ENCODE data around the gene STUB1. TPM values are rescaled to one million over a fixed set of nuclear protein-coding genes. Genes with fewer than 3 reads are reported as not detected.
A peak's percentile ranks its signal among the peaks of the same experiment; 100 is the strongest.

The STUB1 gene
- total RNA-seq (2014; rRNA removed; shearing (Covaris generic)), result 69.3 and 83.1 TPM in 2 replicates
- 317 and 385 TPM in 2 replicates for polyA plus RNA-seq (2014; cell fraction: nucleus; rRNA removed)

GRCh38 chr16:679814-680624 lies at the start of gene STUB1:
Gene STUB1 (plus strand): TSS chr16:680410. CDS start chr16:680526, 116 bp downstream.
- DNase-seq (ENCODE audit: extremely low read depth, low read depth), result peak; percentile 86

- no peak for DNase-seq (ENCODE audit: extremely low read depth, low read depth)
Observed at GRCh38 chr16:630815-631405, 49.3 kb upstream of the STUB1 start, which contains the start of gene WFIKKN1. Gene WFIKKN1 (plus strand): TSS chr16:630985. CDS start chr16:631254, 269 bp downstream.

- DNase-seq (ENCODE audit: extremely low read depth, low read depth), result no peak
Observed at GRCh38 chr16:631808-632358, 48.3 kb upstream of the STUB1 start.

DNA sequence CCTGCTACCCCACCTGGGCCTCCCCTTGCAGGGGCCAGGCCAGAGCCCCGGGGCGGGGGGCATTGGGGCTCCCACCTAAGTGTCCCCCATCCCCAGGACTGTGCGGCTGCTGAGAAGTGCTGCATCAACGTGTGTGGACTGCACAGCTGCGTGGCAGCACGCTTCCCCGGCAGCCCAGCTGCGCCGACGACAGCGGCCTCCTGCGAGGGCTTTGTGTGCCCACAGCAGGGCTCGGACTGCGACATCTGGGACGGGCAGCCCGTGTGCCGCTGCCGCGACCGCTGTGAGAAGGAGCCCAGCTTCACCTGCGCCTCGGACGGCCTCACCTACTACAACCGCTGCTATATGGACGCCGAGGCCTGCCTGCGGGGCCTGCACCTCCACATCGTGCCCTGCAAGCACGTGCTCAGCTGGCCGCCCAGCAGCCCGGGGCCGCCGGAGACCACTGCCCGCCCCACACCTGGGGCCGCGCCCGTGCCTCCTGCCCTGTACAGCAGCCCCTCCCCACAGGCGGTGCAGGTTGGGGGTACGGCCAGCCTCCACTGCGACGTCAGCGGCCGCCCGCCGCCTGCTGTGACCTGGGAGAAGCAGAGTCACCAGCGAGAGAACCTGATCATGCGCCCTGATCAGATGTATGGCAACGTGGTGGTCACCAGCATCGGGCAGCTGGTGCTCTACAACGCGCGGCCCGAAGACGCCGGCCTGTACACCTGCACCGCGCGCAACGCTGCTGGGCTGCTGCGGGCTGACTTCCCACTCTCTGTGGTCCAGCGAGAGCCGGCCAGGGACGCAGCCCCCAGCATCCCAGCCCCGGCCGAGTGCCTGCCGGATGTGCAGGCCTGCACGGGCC lies 47.5 kb upstream of the STUB1 start:
- DNase-seq (ENCODE audit: extremely low read depth, low read depth), result no peak

DNA sequence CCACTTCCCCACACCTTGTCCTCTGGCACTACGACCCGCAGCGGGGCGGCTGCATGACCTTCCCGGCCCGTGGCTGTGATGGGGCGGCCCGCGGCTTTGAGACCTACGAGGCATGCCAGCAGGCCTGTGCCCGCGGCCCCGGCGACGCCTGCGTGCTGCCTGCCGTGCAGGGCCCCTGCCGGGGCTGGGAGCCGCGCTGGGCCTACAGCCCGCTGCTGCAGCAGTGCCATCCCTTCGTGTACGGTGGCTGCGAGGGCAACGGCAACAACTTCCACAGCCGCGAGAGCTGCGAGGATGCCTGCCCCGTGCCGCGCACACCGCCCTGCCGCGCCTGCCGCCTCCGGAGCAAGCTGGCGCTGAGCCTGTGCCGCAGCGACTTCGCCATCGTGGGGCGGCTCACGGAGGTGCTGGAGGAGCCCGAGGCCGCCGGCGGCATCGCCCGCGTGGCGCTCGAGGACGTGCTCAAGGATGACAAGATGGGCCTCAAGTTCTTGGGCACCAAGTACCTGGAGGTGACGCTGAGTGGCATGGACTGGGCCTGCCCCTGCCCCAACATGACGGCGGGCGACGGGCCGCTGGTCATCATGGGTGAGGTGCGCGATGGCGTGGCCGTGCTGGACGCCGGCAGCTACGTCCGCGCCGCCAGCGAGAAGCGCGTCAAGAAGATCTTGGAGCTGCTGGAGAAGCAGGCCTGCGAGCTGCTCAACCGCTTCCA lies 46.7 kb upstream of the STUB1 start:
- DNase-seq (ENCODE audit: extremely low read depth, low read depth), result no peak

DNA sequence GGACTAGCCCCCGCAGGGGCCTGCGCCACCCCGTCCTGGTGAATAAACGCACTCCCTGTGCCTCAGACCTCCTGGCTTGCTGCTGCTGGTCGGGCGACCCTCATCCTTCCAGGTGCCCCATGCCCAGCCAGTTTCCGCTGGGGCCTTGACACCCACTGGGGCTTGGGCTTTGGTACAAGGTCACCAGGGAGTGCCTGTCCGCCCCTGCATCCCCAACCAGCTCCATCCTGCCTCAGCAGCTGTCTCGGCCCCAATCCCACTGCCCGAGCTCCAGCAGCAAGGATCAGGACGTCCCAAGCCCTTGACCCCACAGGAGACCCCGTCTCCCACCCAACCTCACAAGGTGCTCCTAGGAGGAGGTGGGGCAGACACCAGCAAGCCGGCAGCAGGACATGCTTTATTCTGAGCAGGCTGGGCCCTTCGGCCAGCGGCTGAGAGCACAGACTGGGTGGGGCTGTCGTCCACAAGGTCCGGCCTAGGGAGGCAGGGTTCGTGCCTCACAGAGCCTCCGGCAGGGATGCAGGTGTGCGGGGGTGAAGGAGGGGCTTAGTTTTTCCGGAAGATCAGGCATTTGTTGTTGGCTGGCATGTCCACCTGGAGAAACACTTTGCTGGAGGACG lies 46.0 kb upstream of the STUB1 start:
- no peak for DNase-seq (ENCODE audit: extremely low read depth, low read depth)

- DNase-seq (ENCODE audit: extremely low read depth, low read depth), result no peak
Observed at GRCh38 chr16:634996-635395, 45.2 kb upstream of the STUB1 start.

DNA sequence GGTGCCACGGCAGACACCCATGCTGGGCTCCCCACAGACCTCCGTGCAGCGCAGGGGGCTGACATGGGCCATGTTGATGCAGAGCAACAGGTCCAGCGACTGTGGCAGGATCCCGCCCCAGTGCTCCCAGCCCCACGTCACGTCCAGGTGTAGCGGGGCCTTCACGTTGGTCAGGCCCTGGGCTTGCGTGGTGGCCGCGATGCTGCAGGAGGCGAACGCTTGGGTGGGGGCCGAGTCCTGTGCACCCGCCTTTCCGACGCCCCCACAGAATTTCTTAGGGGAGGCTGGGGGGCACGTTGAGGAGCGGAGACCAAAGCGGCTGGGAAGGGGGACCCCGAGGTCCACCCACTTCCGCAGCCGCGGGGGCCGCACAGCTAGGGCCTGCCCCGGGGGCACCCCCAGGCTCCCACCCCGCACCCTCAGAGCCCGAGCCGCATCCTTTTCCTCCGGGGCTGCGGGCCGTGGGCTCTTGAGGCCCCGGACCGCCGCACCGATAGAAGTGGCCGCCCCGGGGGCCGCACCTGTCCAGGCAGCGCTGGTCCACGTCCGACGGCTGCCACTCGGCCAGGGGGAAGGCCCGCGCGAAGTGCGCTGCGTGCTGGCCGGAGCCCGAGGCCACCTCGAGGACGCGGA lies 44.5 kb upstream of the STUB1 start:
- no peak for DNase-seq (ENCODE audit: extremely low read depth, low read depth)

- peak; percentile 94 for DNase-seq (ENCODE audit: extremely low read depth, low read depth)
Observed at GRCh38 chr16:636206-637080, 43.8 kb upstream of the STUB1 start, which contains the start of gene METTL26. Gene METTL26 (minus strand): TSS chr16:636305. CDS start chr16:636290, 15 bp downstream.

DNA sequence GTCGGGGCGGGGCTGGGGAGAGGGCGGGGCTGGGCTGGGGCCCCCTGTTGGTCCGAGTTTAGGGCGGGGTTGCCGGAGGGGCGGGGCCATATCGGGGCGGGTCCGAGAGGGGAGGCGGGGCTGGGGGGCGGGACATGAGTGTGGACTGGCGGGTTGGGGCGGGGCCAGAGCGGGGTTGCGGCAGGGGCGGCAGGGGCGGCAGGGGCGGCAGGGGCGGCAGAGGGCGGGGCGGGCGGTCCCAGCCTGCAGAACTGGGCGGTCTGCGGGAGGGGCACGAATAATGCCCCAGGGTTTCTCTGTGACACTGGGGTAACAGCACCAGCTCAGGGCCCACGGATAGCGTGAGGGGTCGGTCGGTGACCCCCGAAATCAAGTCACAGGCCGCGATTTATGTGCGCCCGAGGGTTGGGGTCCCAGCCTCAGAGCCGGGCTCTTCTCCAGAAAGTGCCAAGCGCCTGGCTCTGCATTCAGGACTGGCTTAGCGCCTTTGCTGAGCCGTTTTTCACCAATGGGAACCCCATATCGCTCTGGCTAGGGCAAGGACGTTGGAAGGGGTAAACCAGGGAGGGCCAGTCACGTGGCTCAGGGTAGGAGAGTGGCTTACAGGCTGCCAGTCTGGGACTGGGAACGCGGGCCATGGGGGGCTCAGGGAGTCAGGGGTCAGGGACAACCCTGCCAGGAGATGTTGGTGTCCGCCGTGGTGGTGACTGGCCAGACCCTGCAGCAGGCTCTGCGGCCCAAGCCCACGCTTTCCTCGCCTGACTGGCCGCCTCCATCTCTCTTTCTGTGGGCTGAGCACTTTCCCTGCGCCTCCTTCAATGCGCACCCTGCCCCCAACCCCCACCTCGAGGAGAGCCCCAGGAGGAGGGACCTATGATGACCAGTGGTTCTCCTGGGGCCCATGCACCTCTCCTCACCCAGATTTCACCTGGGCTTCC lies 42.9 kb upstream of the STUB1 start:
- peak; percentile 89 for DNase-seq (ENCODE audit: extremely low read depth, low read depth)

DNA sequence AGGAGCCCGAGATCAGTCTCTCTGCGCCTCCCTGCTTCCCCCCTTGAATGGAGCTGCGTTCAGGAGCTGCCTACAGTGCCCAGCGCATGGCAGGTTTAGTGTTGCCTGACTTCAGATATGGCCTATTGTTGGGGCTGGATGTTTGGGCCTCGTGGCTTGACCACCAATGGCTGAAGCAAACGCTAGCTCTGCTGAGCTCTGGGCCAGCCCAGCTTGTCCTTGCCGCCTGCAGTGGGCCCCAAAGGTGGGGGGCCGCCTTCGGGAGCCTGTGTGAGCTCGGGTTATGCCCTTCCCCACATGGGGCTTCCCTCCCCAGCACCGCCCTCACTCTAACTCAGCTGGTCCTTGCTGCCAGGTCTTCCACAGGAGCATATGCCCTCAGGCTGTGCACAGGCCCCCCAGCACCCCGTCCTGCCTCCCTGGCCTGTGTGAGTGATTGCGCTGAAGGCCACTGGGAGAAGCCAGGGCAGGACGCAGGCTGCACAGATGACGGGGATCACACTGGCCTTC lies 42.1 kb upstream of the STUB1 start:
- no peak for DNase-seq (ENCODE audit: extremely low read depth, low read depth)

DNA sequence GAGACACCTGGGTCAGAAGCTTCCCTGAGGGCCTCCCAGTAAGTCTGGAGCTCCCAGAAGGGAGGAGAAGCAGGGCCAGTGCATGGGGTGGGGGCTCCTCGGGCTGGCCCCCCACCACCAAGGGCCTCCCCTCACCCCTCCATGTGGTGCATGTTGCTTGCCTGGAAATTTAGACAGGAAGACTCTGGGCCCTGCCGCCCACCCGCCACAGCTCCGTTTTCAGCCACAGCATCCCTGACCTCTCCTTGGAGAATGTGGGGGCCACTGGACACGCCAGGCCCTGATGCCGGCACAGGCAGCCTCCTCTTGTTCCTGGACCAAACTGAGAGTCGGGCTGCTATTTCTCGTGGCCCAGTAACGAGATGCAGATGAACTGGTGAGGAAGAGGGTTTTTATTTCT lies 41.4 kb upstream of the STUB1 start:
- no peak for DNase-seq (ENCODE audit: extremely low read depth, low read depth)

DNA sequence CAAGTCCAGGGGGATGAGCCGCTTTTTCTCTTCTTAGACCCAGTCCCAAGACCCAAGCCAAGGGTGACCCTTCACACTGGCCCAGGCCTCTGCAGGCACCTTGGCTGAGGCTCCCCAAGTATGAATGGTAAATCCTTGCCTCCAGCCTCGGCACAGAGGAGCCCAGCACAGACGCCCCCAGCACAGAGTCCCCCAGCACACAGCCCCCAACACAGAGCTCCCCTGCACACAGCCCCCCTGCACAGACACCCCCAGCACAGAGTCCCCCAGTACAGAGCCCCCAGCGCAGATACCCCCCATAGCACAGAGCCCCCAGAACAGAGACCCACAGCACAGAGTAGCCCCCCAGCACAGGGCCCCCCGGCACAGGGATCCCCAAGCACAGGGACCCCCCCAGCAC lies 39.6 kb upstream of the STUB1 start:
- DNase-seq (ENCODE audit: extremely low read depth, low read depth), result no peak

- DNase-seq (ENCODE audit: extremely low read depth, low read depth), result peak; percentile 74
Observed at GRCh38 chr16:641326-642188, 38.7 kb upstream of the STUB1 start, which contains the start of gene MCRIP2. Gene MCRIP2 (plus strand): TSS chr16:641828. CDS start chr16:641992, 164 bp downstream.

DNA sequence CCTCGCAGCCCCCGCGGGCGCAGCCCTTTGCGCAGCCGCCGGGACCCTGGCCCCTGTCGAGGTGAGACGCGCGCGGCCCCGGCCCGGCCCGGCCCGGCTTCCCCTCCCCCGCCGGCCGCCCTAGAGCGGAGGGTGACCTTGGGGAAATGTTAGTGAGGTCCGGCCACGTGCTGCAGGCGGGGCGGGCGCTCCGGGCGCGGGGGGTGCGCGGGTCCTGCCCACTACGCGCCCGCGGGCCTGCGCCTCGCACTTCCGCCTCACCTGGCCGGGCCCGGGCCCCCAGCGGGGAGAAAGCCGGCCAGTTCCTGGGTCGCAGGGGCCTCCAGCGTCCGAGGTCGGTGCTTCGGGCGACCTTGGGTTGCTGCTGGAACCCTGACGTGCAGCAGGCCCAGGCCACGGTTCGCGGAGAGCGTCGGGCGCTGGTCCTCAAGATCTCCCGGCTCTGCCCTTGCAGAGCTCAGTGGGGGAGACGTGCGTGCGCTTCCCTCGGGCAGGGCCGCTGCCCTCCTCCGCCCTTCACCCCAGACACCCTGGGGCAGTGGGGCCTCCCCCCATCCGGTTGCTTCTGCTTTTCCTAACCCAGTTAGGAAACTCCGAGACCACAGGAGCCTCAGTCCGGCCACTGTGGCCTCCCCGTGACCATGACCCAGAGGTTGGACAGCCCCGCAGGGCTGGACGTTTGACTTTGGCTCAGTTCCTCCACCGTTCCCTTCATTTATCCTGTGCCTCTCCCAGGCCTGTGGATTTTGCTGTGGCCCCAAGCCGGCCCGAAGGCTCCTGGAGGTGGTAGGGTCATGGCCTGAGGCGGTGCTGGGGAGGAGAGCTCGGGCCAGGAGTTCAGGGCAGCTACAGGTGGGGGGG lies 37.8 kb upstream of the STUB1 start:
- DNase-seq (ENCODE audit: extremely low read depth, low read depth), result no peak

Measured in NCI-H460 (cell line).